GM10266 (cell line): Measurements from ENCODE around the gene SLC4A1.

Source experiments
- DNase-seq: peaks from one replicate; pipeline ENCODE4 v3.0.0; 2012; ENCODE audit errors: extremely low spot score
- CTCF ChIP-seq: IDR thresholded peaks from 2 replicates; pipeline ENCODE4 v1.5.1; 2012; ENCODE audit warnings: mild to moderate bottlenecking, low read depth; ENCODE audit not compliant: control insufficient read depth, insufficient read depth; ENCODE audit errors: missing control alignments

The SLC4A1 gene

GRCh38 chr17:44283344-44284023 is 15.5 kb upstream of the SLC4A1 start:
- no peak for DNase-seq
- TF ChIP-seq CTCF, result no peak

- DNase-seq, result no peak
Measured at GRCh38 chr17:44282264-44282663, 14.3 kb upstream of the SLC4A1 start.

GRCh38 chr17:44281570-44281969 is 13.6 kb upstream of the SLC4A1 start:
- no peak for DNase-seq
- no peak for TF ChIP-seq CTCF

More at GRCh38 chr17:44282264-44282663, 14.3 kb upstream of the SLC4A1 start:
- TF ChIP-seq CTCF, result no peak

GRCh38 chr17:44280392-44280937 is 12.5 kb upstream of the SLC4A1 start:
- TF ChIP-seq CTCF, result no peak
- no peak for DNase-seq

- DNase-seq, result peak; percentile 80
- no peak for TF ChIP-seq CTCF
Measured at GRCh38 chr17:44279666-44280391, 11.9 kb upstream of the SLC4A1 start.

GRCh38 chr17:44279346-44279665 is 11.4 kb upstream of the SLC4A1 start:
- TF ChIP-seq CTCF, result no peak
- DNase-seq, result no peak

- TF ChIP-seq CTCF, result no peak
- no peak for DNase-seq
Measured at GRCh38 chr17:44277976-44278375, 10.0 kb upstream of the SLC4A1 start.
